HEK293 (cell line): ENCODE data around the gene POFUT2.

Experiments
- CTCF ChIA-PET: fragments of 350-600 bp; formaldehyde crosslinking; extraction: SDS; loops from one replicate; lab custom pipeline; 2021; ENCODE audit warnings: antibody characterized with exemption; lab: Yijun Ruan, JAX
- POLR2A ChIA-PET: fragments of 300-600 bp; formaldehyde crosslinking; extraction: SDS; loops from one replicate; lab custom pipeline; 2020; ENCODE audit warnings: antibody characterized with exemption, inconsistent platforms; lab: Yijun Ruan, JAX
- H3K27ac ChIP-seq: fragments of 200-500 bp; sonication (Bioruptor generic); 2 replicates; pipeline ENCODE4 v1.5.1; 2014; ENCODE audit warnings: low read depth, low read length, control low read depth, inconsistent platforms; ENCODE audit errors: extremely low read depth
- H3K36me3 ChIP-seq, 2 experiments: fragments of 200-500 bp in 1 of 2; sonication (Bioruptor generic) in 1 of 2; 1 replicate in 1 of 2; 2 replicates in 1 of 2; pipeline ENCODE4 v1.5.1; 2014 to 2017; ENCODE audit warnings: inconsistent platforms in 2 of 2, low read length in 2 of 2; ENCODE audit not compliant: control insufficient read depth in 2 of 2, insufficient read depth in 1 of 2
- H3K4me1 ChIP-seq: fragments of 200-500 bp; sonication (Bioruptor generic); 2 replicates; pipeline ENCODE4 v1.5.1; 2014; ENCODE audit warnings: mild to moderate bottlenecking, low read length, inconsistent platforms; ENCODE audit not compliant: control insufficient read depth, insufficient read depth
- H3K4me3 ChIP-seq: 2 replicates; pipeline ENCODE4 v1.5.1; 2011; ENCODE audit warnings: low read depth, mild to moderate bottlenecking, control low read depth, low read length, moderate library complexity
- H3K9me3 ChIP-seq: fragments of 200-500 bp; sonication (Bioruptor generic); 2 replicates; pipeline ENCODE4 v1.5.1; 2014; ENCODE audit warnings: low read depth, low read length, inconsistent platforms; ENCODE audit not compliant: control insufficient read depth, insufficient read depth
- ATF2 ChIP-seq: fragments of 450-650 bp; formaldehyde crosslinking; IDR thresholded peaks from 2 replicates; pipeline ENCODE4 v1.5.1; 2016; ENCODE audit warnings: missing biosample characterization, missing genetic modification characterization, low read depth
- BCL11A ChIP-seq: fragments of 450-650 bp; formaldehyde crosslinking; IDR thresholded peaks from 2 replicates; pipeline ENCODE4 v1.5.1; 2016; ENCODE audit warnings: low read depth, missing biosample characterization, missing genetic modification characterization
- EGR2 ChIP-seq: fragments of 450-650 bp; formaldehyde crosslinking; IDR thresholded peaks from 2 replicates; pipeline ENCODE4 v1.5.1; 2016; ENCODE audit warnings: low read depth, missing biosample characterization, missing genetic modification characterization
- OSR2 ChIP-seq: fragments of 450-650 bp; formaldehyde crosslinking; IDR thresholded peaks from 2 replicates; pipeline ENCODE4 v1.5.1; 2016; ENCODE audit warnings: missing biosample characterization, missing genetic modification characterization
- PRDM10 ChIP-seq: fragments of 450-650 bp; formaldehyde crosslinking; IDR thresholded peaks from 2 replicates; pipeline ENCODE4 v1.5.1; 2016; ENCODE audit warnings: missing biosample characterization, missing genetic modification characterization
- SALL2 ChIP-seq: fragments of 450-650 bp; formaldehyde crosslinking; IDR thresholded peaks from 2 replicates; pipeline ENCODE4 v1.5.0; 2017; ENCODE audit warnings: missing biosample characterization, mild to moderate bottlenecking, missing genetic modification characterization, borderline replicate concordance
- TSHZ1 ChIP-seq: fragments of 450-650 bp; formaldehyde crosslinking; IDR thresholded peaks from 2 replicates; pipeline ENCODE4 v1.5.1; 2016; ENCODE audit warnings: missing biosample characterization, missing genetic modification characterization, borderline replicate concordance
- ZBTB26 ChIP-seq: fragments of 450-650 bp; formaldehyde crosslinking; optimal IDR thresholded peaks from 2 replicates; pipeline ENCODE3; 2016; ENCODE audit warnings: missing biosample characterization, mild to moderate bottlenecking, missing genetic modification characterization
- ZBTB48 ChIP-seq: fragments of 450-650 bp; formaldehyde crosslinking; IDR thresholded peaks from 2 replicates; pipeline ENCODE4 v1.5.1; 2016; ENCODE audit warnings: missing biosample characterization, missing genetic modification characterization
- ZFHX2 ChIP-seq: fragments of 450-650 bp; formaldehyde crosslinking; conservative IDR thresholded peaks from 2 replicates; pipeline ENCODE4 v1.5.1; 2016; ENCODE audit warnings: missing biosample characterization, missing genetic modification characterization
- ZNF184 ChIP-seq: fragments of 450-650 bp; IDR thresholded peaks from 2 replicates; pipeline ENCODE4 v1.5.1; 2018; ENCODE audit warnings: missing biosample characterization, mild to moderate bottlenecking, missing genetic modification characterization
- ZNF211 ChIP-seq: fragments of 450-650 bp; formaldehyde crosslinking; IDR thresholded peaks from 2 replicates; pipeline ENCODE4 v1.5.1; 2016; ENCODE audit warnings: low read depth, missing biosample characterization, missing genetic modification characterization
- ZNF223 ChIP-seq: fragments of 450-650 bp; formaldehyde crosslinking; IDR thresholded peaks from 2 replicates; pipeline ENCODE4 v1.5.1; 2016; ENCODE audit warnings: missing biosample characterization, missing genetic modification characterization
- ZNF324 ChIP-seq: fragments of 450-650 bp; formaldehyde crosslinking; IDR thresholded peaks from 2 replicates; pipeline ENCODE4 v1.5.1; 2016; ENCODE audit warnings: missing biosample characterization, missing genetic modification characterization
- ZNF501 ChIP-seq: fragments of 450-650 bp; formaldehyde crosslinking; IDR thresholded peaks from 2 replicates; pipeline ENCODE4 v1.5.1; 2016; ENCODE audit warnings: missing biosample characterization, missing genetic modification characterization
- ZNF510 ChIP-seq: fragments of 450-650 bp; formaldehyde crosslinking; IDR thresholded peaks from 2 replicates; pipeline ENCODE4 v1.5.1; 2018; ENCODE audit warnings: mild to moderate bottlenecking, missing genetic modification characterization, missing biosample characterization; ENCODE audit not compliant: insufficient replicate concordance
- ZNF670 ChIP-seq: fragments of 450-650 bp; formaldehyde crosslinking; IDR thresholded peaks from 2 replicates; pipeline ENCODE4 v1.5.1; 2016; ENCODE audit warnings: missing biosample characterization, missing genetic modification characterization, low read depth
- ZNF707 ChIP-seq: fragments of 450-650 bp; formaldehyde crosslinking; IDR thresholded peaks from 2 replicates; pipeline ENCODE4 v1.5.1; 2016; ENCODE audit warnings: missing biosample characterization, missing genetic modification characterization
- ZNF747 ChIP-seq: fragments of 450-650 bp; formaldehyde crosslinking; IDR thresholded peaks from 2 replicates; pipeline ENCODE4 v1.5.1; 2016; ENCODE audit warnings: missing biosample characterization, missing genetic modification characterization
- ZNF791 ChIP-seq: fragments of 450-650 bp; formaldehyde crosslinking; IDR thresholded peaks from 2 replicates; pipeline ENCODE4 v1.5.1; 2016; ENCODE audit warnings: missing biosample characterization, missing genetic modification characterization

Gene POFUT2

DNA sequence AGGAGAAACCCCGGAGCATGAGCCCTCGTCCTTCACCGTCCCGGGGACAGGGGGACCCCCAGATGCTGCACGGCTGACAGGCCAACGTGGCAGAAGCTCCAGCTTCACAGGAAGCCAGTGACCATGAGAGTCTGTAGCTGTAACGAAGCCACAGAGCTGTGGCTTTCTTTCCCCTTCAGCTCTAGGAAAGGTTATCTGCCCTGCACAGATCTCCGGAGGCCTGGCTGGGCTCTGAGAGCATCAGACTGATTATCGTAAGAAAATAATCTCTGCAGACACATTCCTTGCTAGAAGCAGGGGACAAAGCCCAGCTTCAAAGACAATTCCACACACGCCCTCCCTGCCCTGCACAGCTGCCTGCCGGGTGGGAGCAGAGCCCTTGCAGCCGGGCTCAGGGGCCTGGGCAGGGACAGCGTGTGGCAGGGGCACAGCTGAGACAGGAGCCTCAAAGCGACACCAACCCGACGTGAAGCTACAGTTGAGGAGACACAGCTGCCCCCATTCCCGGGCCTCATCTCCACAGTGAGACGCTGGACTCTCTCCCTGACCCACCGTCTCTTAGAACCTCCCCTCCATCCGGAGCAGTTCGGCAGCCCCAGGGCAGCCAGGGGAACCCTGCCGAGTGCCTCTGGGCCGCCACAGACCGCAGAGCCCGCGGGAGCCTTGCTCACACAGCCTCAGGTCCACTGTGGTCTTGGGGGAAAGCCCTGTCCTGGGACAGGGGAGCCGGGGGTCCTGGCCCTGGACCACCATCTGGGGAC is 30.6 kb downstream of the POFUT2 start:
- Histone ChIP-seq H3K4me1 (no peaks in the 10 kb centered on the region), H3K27ac (no peak overlapping the region), H3K9me3 (no peaks in the 10 kb centered on the region), H3K36me3 (no peaks in the 10 kb centered on the region), H3K4me3 (no peak overlapping the region)
- ChIA-PET POLR2A (interaction anchor here (1.2 kb wide), 1 partner anchor 9 kb away, joined by 3 read pairs; no protein-coding TSS in a partner anchor), CTCF (interaction anchor here (1.0 to 1.1 kb wide), 2 partner anchors 36 to 117 kb away, joined by 3 read pairs; no protein-coding TSS in a partner anchor)
- TF ChIP-seq ZNF211 (tag by site-specific recombination) = no peak
- TF ChIP-seq ZBTB26 (tag by site-specific recombination) = no peak
- no peak for TF ChIP-seq ZNF707 (tag by site-specific recombination)
- TF ChIP-seq ZNF501 (tag by site-specific recombination) = no peak
- no peak for TF ChIP-seq EGR2
- no peak for TF ChIP-seq ZNF510 (tag by site-specific recombination)
- TF ChIP-seq ZNF184 (tag by site-specific recombination) = no peak
- no peak for TF ChIP-seq PRDM10 (tag by site-specific recombination)
- TF ChIP-seq ZNF670 (tag by site-specific recombination) = no peak
- TF ChIP-seq SALL2 (tag by site-specific recombination) = no peak
- no peak for TF ChIP-seq ZNF324 (tag by site-specific recombination)
- no peak for TF ChIP-seq BCL11A (tag by site-specific recombination)
- TF ChIP-seq ZNF747 (tag by site-specific recombination) = no peak
- TF ChIP-seq ZNF223 (tag by site-specific recombination) = no peak
- TF ChIP-seq TSHZ1 (tag by site-specific recombination) = no peak
- no peak for TF ChIP-seq ZBTB48 (tag by site-specific recombination)
- no peak for TF ChIP-seq ZNF791 (tag by site-specific recombination)
- TF ChIP-seq ZFHX2 (tag by site-specific recombination) = no peak
- no peak for TF ChIP-seq ATF2 (tag by site-specific recombination)
- no peak for TF ChIP-seq OSR2 (tag by site-specific recombination)
